NCI-H748 (cell line): Measurements from ENCODE around the gene SIX5.

ENCODE experiments used
- DNase-seq: peaks from one replicate; lab custom pipeline; 2025; ENCODE audit not compliant: unreplicated experiment; lab: John Stamatoyannopoulos, UW

SIX5 gene

GRCh38 chr19:45793178-45793564 is 24.1 kb upstream of the SIX5 start:
- DNase-seq = no peak

DNA sequence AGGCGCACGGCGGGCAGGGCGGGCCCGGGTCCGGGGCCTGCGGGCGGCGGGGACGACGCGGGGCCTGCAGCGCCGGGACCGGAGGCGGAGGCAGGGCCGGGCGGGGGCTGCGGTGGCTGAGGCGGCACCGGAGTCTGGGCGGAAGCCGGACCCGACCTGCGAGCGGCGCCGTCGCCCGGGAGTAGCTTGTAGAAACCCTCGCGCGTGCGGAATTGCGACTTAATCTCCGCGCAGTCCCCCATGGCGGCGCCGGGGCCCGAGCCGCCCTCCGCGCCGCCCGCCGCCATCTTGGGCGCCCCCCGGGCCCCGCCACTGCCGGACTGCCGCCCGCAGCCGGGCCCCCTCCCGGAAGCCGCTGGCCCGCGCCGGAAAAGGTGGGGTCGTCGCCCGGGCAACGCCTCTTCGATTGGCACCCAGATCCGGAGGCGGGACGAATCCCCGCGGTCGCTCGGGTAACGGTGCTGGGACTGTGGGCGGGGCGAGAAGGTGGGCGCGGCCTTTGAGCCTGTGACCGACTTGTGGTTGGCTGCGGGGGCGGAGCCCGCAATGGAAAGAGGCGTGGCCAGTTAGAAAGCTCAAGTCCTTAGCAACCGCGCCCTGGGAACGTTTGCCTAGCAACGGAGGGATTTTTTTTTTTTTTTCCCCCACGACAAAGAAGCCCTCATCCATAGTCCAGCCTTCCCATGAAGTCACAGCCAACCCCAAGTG is 23.6 kb upstream of the SIX5 start, which contains the start of gene DMWD:
TSS of gene DMWD (minus strand) at position 376 of the 708 bp plus-strand sequence. CDS start at position 287, 89 bp downstream.
- peak; percentile 99 for DNase-seq

GRCh38 chr19:45791744-45792469 is 22.9 kb upstream of the SIX5 start:
- DNase-seq = no peak

GRCh38 chr19:45790942-45791341 is 21.9 kb upstream of the SIX5 start:
- DNase-seq = no peak

DNA sequence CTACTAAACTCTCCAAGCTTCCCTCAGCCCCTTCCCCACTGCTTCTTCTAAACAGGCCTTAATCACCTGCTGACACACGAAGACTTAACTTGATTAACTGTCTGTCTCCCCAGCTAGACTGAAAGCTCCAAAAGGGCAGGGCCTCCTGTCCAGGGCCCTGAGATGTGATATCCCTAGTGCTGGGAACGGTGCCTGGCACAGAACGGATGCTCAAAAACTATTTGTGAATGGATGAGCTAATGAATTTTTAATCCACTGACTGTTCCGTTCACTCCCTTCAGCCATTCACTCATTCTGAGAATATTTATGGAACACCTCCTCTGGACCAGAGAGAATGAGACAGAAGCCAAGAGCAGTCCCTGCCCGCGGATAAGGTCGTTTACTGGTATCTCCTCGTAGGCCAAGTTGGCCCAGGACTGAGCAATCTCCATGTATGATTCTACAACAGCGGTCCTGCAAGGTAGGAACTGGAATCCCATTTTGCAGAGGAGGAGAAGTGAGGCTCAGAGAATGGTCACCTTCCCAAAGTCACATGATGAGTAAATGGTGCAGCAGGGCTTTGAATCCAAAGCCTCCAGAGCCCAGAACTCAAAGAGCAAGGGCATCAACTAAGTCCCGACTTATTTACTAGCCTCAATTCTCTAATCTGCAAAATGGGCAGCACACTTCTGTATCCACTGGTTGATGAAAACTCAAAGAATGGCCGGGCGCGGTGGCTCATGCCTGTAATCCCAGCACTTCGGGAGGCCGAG is 20.2 kb upstream of the SIX5 start:
- DNase-seq = no peak

DNA sequence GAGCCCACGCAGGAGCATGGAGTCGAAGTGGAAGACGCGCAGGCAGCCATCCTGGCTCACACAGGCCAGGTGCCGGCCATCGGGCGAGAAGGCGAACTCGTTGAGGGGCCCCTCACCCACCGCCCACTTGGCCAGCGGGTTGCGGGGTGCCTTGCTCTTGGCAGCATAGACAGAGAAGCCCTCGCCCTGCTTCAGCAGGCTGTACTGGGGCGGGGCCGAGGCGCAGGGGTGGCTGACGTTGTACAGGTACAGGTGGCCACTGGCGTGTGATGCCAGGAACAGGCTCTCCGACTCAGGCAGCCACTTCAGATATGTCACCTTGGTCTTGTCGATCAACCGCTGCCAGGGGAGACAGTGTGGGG is 17.5 kb upstream of the SIX5 start:
- DNase-seq = no peak

GRCh38 chr19:45785781-45786532 is 16.9 kb upstream of the SIX5 start:
- no peak for DNase-seq

DNA sequence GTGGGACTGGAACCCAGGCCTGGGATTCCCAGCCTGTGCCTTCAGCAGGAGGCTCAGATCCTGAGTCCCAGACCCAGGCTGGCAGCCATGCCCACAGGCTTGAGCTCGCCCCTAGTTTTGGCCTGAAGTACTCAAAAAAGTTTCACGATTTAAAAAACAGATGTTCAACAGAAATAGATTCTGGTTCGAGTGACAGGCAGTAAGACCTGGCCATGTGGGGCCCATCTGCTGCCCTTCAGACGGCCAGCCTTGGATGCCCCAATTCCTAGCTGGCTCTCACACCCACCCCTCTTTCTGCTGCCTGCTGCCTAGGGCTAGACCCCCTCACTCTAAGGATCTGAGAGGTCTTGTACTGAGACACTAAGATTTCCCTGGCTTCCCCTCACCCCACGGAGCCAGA is 16.0 kb upstream of the SIX5 start:
- no peak for DNase-seq

DNA sequence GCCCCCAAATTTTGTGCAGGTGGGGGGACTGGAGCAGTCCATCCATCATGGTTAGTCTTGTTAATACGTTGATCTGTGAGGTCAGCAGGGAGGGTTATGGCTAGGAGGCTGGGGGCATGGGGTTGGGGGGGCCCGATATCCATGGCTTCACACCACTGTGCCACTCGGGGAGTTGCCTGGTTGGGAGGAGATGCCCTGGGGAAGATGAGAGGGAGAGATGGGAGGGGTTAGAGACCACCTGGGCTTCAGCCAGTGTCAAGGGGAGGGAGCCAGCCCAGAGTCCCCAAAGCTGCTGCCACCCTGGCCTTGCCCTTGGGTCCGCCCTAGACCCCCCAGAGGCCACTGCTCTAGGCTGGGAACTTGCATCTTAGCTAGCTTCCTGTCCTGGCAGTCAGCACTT is 15.0 kb upstream of the SIX5 start:
- DNase-seq = no peak

DNA sequence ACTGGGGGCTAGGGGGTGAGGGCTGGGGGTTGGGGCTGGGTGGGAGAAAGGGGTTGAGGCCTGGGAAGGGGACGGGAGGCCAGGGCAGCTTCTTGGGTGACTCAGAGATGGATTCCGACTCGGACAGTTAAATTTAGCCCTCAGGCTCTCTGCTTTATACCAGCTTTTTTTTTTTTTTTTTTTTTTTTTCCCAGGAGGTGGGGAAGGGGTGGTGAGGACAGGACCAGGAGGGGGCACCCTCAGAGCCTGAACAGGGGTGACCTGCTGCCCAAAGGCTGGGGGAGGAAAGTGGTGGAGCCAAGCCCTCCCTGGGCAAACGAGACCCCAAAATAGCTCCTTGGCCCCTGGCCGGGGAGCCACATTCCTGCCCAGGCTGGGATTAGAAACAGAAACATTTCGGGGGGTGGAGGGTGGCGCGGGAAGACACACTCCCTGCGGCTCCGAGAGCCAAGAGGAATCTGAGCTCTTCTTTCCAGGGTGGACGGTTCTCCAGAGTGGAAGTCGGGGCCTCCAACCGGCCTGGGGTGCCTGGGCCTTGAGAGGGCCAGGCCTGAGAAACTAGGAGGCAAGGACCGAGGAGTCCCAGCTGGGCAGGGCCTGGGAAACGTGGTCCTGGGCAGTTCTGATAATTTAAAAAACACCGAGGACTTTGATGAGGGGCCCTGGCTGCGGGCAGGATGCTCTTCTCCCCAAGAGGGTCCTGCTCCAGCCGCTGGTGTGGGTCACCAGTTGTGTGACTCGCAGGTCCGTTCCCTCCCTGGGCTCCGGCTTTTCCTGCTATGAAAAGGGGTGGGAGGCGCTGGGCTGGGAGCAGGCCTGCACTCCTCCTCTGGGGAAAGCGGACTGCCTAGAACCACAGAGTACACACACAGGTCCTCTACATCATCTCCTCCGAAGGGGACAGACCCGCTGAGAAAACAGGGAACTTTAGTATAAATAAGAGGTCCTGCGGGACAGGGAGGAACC is 14.1 kb upstream of the SIX5 start:
- no peak for DNase-seq

DNA sequence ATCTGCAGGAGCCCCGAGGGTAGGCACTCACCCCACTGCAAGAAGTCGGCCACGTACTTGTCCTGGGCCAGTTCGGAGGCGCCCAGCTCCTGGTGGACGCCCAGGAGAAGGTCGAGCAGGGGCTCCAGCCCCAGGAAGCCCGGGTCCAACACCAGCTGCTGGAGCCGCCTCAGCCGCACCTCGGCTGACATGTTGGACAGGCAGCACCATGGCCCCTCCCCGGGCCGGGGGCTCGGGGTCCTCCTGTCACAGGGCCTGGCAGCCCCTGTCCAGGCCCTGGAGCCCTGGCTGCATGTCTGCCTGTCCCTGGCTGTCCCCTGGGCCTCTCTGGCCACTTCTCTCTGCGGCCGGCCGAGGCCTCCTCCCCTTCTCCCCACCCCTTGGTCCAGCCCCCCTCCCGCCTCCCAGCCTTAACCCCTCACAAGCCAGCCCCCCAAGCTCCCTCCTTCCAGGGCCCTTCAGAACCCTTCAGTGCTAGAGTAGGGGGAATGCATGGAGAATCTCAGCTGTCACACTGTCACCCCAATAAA is 13.2 kb upstream of the SIX5 start, which contains the start of gene DMPK:
TSS of gene DMPK (minus strand) at position 329 of the 530 bp plus-strand sequence. CDS start at position 191, 138 bp downstream.
- DNase-seq = no peak

DNA sequence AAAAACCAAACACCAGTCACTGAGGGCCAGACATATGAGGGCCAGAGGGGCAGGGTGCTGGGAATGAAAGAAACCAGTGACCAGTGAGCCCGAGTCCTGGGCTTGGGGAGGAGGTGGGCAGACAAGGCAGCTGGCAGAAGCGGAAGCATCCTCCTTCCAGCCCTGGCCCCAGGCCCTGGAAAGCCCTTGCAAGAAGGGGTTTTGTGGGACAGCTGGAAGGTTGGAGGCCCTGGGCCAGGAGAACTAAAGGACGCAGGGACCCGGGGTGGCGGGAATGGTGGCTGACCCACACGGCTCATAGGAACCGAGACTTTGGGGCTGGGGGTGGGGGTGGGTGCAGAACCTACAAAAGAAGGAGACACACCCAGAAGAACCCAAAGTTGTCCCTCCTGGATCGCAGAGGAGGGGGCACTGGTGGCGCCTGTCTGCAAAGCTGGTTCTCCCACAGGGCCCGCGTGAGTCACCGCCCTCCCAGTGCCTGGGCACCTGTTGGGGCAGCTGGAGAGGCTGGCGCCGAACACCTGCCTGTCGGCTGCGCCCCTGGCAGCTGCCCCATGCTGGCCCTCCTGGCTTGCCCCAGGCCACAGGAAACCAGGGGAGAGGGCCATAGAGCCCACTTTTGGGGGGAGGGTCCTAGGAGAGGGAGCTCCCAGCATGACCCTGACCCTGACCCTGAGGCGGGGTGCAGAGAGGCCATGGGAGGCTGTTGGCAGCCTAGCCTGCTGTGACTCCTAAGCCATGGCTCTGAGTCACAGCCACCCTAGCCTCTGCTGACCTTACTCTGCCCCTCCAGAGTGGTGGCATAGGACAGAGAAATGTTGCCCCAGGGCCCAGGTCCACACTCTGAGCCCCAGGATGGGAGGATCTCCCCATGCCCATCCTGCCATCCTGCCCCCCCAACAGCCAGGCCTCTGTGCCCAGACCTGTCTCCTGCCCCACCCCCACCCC is 12.4 kb upstream of the SIX5 start:
- DNase-seq = peak; percentile 73

DNA sequence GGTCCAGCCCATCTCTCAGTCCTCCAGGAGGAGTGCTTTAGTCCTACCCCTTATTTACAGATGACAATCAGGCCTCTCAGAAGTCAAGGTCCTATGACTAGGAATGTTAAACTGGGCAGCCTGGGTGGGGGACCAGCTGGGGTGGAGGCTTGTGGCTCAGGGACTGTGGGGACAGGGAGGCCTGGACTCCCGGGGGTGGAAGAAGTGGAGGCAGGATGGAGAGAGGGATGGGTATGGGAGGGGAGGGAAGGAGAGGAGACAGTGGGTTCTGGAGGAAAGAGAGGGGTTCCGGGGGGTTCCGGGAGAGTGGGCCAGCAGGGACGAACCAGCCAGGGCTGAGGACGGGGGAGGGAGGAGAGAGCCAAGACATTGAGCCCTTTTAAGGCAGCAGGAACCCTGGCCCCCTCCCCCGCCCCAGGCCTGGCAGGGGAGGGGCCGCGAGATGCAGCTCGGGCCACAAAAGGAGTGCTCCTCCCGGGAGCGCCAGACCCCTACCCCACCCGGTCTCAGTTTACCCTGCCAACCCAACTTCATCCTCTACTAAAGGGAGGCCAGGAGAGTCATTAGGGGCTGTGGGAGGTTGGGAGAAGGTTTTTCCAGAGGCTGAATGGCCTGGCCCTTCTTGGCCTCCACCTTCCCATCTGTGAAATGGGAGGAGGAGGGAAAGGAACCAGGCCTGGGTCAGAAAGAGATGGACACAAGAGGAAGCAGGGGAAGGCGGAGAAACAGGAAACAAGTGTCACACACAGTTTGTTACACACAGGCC is 11.6 kb upstream of the SIX5 start:
- no peak for DNase-seq

DNA sequence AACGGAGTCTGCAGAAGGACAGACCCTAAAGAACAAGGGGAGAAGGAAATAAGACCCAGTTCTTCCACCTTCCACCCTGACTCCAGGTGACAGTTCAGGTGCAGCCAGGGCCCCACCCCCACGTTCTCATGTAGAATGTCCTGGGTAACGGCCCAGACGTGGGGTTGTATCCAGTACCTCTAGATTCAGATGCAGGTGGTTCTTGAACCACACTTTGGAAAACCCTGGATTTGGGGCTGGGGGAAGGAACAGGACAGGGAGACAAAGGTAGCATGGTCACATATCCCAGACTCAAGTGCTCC is 11.0 kb upstream of the SIX5 start:
- DNase-seq = no peak

DNA sequence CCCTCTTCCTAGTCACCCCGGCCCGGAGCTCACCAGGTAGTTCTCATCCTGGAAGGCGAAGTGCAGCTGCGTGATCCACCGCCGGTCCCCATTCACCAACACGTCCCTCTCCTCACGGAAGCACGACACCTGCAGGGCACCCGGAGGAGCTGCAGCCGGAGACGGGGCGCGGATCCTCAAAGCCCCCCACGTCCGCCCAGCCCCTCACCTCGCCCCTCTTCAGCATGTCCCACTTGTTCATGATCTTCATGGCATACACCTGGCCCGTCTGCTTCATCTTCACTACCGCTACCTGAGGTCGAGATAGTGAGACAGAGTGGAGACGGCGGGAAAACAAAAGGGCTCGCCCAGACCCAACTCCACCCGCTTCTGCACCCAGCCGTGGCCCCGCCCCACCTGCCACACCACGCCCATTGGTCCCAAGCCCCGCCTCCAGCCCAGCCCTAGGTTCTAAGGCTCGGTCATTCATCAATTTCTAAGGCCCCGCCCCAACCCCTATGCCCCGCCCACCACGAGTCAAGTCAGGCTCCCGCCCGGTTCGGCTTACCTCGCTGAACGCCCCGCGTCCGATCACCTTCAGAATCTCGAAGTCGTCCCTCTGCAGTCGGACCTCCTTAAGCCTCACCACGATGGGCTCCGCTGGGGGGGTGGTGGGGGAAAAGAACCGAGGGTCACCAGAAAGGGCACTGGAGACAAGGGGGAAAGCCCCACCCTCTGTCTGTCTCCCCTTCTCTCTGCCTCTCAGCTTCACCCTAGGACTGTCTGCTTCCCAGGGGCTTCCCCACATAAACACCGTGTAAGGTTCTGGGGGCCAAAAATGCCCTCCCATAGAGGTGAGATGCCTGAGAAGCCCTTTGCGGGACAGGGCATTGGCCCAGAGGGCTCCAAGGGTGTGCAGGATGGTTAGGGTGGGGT is 10.4 kb upstream of the SIX5 start:
- peak; percentile 90 for DNase-seq

DNA sequence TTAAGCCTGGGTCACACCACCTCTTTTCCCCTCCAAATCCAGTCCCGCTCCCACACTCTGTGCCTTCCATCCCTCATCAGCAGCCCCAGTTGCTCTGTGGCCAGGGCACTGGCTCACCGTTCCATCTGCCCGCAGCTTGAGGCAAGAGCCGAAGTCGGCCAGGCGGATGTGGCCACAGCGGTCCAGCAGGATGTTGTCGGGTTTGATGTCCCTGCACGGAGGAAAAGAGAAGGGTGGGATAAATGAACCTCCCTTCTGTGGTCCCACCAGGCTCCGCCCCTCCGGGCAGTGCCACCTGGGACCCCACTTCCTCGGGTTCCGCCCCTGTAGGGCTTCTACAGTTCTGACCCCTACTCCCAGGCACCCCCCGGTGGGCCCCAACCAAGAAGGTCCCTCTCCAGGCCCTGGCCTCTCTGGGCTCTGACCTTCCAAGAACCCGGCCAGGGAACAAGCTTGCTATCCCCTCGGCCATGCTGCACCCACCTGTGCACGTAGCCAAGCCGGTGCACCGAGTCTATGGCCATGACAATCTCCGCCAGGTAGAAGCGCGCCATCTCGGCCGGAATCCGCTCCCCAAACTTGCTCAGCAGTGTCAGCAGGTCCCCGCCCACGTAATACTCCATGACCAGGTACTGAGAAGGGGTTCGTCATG is 9.1 kb upstream of the SIX5 start:
- no peak for DNase-seq
